H54 (cell line): ENCODE results near the gene NDUFB2.
A peak's percentile ranks its signal among the peaks of the same experiment; 100 is the strongest.
"Not testable (repeated sequence)": the region's sequence is repeated elsewhere in the genome, so short reads cannot be mapped to it uniquely, and the experiment has no call there.

Experiments
- DNase-seq: peaks from one replicate; pipeline ENCODE4 v3.0.0; 2011; ENCODE audit warnings: low spot score, mixed read lengths; ENCODE audit not compliant: insufficient read length
- FAIRE-seq: peaks from 3 replicates; lab custom pipeline; 2011; peaks lifted over from hg19 to GRCh38; lab: Jason Lieb, UNC
- POLR2A ChIP-seq: IDR thresholded peaks from 2 replicates; pipeline ENCODE4 v1.6.1; 2011; ENCODE audit warnings: low read depth, mild to moderate bottlenecking, low read length

The NDUFB2 gene

DNA sequence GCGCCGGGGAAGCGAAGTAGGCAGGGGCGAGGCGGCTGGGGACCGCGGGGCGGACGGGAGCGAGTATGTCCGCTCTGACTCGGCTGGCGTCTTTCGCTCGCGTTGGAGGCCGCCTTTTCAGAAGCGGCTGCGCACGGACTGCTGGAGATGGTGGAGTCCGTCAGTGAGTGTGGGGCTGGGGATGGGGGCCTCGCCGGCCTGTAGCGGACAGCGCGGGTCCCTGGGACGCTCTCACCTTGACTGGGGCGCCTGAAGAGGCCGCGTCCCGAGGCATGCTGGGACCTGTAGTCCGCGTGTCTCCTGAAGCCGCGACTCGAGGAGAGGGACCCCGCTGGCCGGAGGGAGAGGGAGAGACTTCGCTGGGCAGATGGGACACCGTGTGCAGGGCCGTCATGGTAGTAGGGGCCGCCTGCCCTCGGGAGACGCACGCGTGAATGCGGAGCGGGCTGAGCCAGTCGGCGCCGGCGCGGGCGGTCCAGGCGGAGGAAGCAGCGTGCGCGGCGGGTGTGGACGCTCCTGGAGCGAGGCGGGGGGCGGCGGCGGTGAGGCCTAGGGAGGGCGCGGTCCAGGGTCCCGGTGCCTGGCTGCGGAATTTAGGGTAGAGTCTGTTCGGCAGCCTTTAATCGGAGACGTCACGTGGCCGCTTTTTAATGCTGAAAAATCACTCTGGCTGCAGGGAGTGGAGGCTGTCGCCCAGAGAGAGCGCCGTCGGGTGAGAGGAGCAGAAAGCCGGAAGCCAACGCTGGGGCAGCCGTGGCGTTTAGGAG is at the start of gene NDUFB2:
TSS of gene NDUFB2 (plus strand) at position 29 of the 767 bp plus-strand sequence. CDS start at position 66, 37 bp downstream.
- FAIRE-seq (no peak), DNase-seq (peak; percentile 77)
- TF ChIP-seq POLR2A: peak; percentile 85

GRCh38 chr7:140646931-140647647 is 49.4 kb upstream of the NDUFB2 start:
- no peak for TF ChIP-seq POLR2A
- DNase-seq (no peak), FAIRE-seq (no peak)

GRCh38 chr7:140649556-140650205 is 46.8 kb upstream of the NDUFB2 start:
- FAIRE-seq: no peak

DNA sequence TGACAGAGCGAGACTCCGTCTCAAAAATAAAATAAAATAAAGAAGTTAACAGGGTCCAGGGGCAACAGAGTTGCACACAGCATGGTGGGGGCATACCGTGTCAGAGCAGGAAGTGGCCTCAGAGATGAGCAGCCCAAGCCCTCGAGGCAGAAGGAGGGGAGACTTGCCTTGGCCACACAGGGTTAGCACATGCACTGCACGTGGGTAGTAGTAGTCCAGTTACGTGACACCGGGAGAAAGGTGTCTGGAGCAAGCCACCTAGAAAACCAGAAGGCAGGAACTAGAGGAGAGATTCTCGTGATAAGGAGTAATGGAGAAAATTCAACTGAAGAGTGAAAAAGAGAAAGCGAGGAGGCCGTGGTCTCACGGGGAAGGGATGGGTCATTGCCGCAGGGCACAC is 46.1 kb upstream of the NDUFB2 start:
- DNase-seq: no peak
- no peak for TF ChIP-seq POLR2A
- no peak for FAIRE-seq

More at GRCh38 chr7:140649556-140650205, 46.8 kb upstream of the NDUFB2 start:
- no peak for TF ChIP-seq POLR2A
- peak; percentile 70 for DNase-seq

DNA sequence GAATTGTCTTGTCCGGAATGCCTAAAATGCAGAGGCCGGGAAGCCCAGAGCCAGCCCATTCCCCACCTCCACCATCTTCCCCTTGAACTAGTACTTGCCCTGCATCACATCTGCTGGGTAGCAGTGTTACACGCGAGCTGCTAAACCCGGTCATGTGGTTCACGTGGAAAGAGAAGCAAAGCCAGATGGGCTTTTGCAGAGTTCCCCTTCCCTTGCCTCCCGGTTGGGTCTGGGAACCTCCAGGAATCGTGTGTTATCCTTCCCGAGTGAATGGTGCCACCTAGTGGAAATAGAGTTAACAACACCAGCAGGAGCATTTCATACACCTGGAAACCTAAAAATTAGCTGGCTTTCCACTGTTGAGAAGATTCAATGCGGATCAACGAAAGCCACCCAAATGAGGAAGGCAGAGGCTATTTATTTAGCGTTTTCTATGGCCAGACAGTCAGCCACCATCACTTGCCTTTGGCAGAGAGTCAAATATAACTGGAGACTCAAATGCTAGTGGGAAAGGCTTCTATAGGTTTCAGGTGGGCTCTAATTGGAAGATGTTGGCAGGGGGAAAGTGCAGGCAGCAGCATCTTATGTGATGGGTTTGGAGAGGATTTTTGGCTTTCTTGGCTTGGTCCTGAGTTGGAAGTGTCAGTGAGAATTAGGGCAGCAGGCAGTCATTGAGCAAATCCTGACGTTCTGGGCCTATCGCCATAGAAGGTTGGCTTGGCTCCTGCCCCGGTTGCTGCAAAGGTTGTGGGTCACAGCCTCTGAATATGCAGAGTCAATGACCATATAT is 43.0 kb upstream of the NDUFB2 start:
- FAIRE-seq (no peak), DNase-seq (peak; percentile 65)
- TF ChIP-seq POLR2A: no peak

GRCh38 chr7:140654109-140654387 is 42.5 kb upstream of the NDUFB2 start:
- FAIRE-seq (no peak), DNase-seq (no peak)
- no peak for TF ChIP-seq POLR2A

DNA sequence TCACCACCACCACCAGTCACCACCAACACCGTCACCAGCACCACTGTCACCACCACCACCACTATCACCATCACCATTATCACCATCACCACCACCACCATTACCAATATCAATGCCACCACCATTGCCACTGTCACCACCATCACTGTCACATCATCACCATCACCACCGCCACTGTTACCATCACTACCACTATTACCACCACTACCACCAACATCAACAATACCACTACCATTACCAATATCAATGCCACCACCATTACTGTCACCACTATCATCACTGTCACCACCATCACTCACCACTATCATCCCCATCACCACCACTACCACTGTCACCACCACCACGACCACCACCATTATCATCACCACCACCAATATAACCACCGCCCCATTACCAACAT is 41.8 kb upstream of the NDUFB2 start:
- no peak for TF ChIP-seq POLR2A
- no peak for DNase-seq
- no peak for FAIRE-seq

DNA sequence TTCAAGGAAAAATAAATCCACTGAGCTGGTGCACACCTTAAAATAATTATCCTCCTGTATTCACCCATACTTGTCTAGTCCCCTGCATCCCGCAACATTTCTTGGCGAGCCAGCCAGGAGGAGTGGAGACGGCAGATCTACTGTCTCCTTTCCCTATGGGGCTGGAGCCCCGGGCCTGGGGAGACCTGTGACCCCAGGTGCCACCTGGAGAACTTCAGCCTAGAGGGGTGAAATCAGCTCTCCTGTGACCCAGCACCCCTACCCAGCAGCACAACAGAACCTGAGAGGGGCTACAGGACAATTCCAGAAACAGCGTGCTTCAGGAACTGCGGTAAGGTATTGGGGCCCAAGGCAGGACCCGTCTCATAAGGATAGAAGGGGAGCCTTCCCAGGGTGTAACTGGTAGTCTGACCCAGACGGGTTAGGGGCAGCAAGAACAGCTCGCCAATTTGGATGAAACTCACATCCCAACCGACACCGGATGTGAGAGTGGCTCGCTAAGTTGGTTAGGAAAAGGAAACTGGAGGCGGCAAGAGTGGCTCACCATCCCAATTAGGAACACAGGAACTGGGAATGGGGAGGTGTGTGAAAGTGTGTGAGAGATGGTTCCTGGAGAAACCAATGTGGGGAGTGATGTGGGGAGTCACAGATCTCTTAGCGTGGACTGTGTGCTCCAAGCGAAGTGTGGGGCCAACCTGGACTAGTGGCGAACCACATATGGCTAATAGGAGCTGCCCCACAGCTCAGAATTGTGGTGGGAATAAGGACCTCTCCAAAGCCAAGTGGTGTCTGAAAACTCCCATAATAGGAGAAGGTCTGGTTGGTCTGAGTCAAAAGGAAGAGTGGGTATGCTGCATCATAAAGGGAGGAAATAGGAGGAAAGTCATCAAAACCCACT is 40.7 kb upstream of the NDUFB2 start:
- FAIRE-seq (no peak), DNase-seq (no peak)
- TF ChIP-seq POLR2A: no peak

DNA sequence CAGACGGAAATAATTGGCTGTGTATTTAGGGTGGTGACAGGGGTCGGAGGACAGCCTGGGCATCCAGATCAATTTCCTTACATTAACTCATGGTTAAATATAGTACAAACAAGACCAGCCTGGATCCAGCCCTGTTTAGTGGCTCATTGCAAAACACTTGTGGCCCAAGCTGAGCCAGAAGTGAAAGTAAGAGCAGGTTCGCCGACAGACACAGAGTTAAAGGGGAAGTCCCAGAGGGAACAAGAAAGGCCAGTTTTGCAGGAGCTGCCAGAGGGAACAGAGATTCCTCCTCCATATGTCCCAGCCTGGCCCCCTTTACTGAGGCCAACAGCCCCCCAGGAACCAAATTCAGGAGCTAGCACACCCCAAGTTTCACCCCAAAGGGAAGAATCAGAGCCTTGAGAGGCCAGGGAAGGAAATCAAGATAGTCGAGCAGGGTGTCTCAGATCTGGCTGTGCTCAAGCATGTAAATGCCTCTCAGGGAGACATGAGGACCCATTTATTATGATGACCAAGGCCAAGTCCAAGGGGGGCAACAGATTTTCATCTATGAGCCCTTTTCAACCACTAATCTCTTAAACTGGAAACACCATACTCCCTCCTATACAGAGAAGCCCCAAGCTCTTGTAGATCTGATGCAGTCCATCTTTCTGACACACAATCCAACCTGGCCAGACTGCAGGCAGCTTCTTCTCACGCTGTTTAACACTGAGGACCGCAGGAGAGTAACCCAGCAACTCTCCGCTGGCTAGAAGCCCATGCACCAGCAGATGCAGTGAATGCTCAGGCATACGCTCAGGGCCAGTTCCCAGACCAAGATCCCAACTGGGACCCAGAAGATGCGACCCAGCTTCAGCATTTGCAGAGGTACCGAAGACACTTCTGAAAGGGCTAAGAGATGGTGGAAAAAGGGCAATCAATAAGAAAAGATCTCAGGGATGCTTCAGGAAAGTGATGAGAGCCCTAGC is 39.7 kb upstream of the NDUFB2 start:
- FAIRE-seq (no peak), DNase-seq (no peak)
- no peak for TF ChIP-seq POLR2A

DNA sequence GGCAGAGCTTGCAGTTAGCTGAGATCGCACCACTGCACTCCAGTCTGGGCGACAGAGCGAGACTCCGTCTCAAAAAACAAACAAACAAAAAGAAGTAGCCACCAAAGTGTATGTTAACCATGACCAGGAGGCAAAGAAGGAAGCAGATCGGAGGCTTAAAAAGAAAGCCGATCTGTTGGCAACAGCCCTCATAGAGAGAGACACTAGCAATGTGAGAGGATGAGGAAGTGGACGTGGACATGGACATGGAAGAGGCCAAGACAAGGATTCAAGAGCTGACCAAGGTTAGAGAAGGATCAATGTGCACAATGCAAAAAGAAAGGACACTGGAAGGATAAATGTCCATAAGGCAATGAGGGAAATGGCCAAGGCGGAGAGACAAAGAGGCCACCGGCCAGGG is 38.6 kb upstream of the NDUFB2 start:
- TF ChIP-seq POLR2A: no peak
- FAIRE-seq (no peak), DNase-seq (no peak)

DNA sequence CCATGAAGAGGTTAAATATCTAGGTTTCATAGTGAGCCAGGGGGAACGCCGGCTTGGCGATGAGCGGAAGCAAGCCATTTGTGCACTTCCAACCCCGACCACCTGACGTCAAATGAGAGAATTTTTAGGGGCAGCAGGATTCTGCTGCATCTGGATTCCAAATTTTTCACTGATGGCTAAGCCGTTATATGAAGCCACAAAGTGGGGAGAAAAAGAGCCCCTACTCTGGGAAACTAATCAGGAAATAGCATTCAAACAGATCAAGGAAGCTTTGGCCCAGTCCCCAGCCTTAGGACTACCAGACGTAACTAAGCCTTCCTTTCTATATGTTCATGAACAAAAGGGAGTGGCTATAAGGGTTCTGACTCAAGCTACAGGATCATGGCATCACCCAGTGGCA is 36.7 kb upstream of the NDUFB2 start:
- no peak for TF ChIP-seq POLR2A
- no peak for DNase-seq
- FAIRE-seq: no peak

- FAIRE-seq: no peak
- no peak for DNase-seq
- TF ChIP-seq POLR2A: no peak
Measured at GRCh38 chr7:140661124-140661523, 35.4 kb upstream of the NDUFB2 start.

DNA sequence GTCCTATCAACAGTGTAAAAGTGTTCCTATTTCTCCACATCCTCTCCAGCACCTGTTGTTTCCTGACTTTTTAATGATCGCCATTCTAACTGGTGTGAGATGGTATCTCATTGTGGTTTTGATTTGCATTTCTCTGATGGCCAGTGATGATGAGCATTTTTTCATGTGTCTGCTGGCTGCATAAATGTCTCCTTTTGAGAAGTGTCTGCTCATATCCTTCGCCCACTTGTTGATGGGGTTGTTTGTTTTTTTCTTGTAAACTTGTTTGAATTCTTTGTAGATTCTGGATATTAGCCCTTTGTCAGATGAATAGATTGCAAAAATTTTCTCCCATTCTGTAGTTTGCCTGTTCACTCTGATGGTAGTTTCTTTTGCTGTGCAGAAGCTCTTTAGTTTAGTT is 33.6 kb upstream of the NDUFB2 start:
- not testable (repeated sequence) for FAIRE-seq

More for the DNA sequence above, 33.6 kb upstream of the NDUFB2 start:
- DNase-seq: not testable (repeated sequence)
